GM19025 (cell line): Measurements from ENCODE around the gene PIEZO2.

Source experiments
- ATAC-seq: cut with Tn5 transposase; IDR thresholded peaks from one replicate; pipeline ENCODE4 v1.9.1; 2021; ENCODE audit warnings: mild to moderate bottlenecking, low read depth, moderate library complexity; ENCODE audit not compliant: unreplicated experiment

Gene PIEZO2

GRCh38 chr18:10912790-10913545 is 236.4 kb downstream of the PIEZO2 start:
- no peak for ATAC-seq

GRCh38 chr18:10909724-10910123 is 239.6 kb downstream of the PIEZO2 start:
- no peak for ATAC-seq

- no peak for ATAC-seq
These were observed 240.6 kb downstream of the PIEZO2 start for GRCh38 chr18:10908760-10909159.

- ATAC-seq = no peak
These were observed 241.6 kb downstream of the PIEZO2 start for GRCh38 chr18:10907749-10908148.

GRCh38 chr18:10901329-10901728 is 248.0 kb downstream of the PIEZO2 start:
- ATAC-seq = no peak

- ATAC-seq = no peak
These were observed 248.9 kb downstream of the PIEZO2 start for GRCh38 chr18:10900435-10900834.

GRCh38 chr18:10899481-10899880 is 249.9 kb downstream of the PIEZO2 start:
- ATAC-seq = no peak

- ATAC-seq = no peak
These were observed 250.9 kb downstream of the PIEZO2 start for GRCh38 chr18:10898417-10898974.

- no peak for ATAC-seq
These were observed 252.5 kb downstream of the PIEZO2 start for GRCh38 chr18:10896851-10897250.

- no peak for ATAC-seq
These were observed 253.4 kb downstream of the PIEZO2 start for GRCh38 chr18:10895976-10896375.

- ATAC-seq = no peak
These were observed 254.9 kb downstream of the PIEZO2 start for GRCh38 chr18:10894501-10894900.

GRCh38 chr18:10893761-10894160 is 255.6 kb downstream of the PIEZO2 start:
- ATAC-seq = no peak

GRCh38 chr18:10893196-10893595 is 256.2 kb downstream of the PIEZO2 start:
- no peak for ATAC-seq

GRCh38 chr18:10892786-10893185 is 256.6 kb downstream of the PIEZO2 start:
- ATAC-seq = no peak

GRCh38 chr18:10890022-10890421 is 259.3 kb downstream of the PIEZO2 start:
- ATAC-seq = no peak

- ATAC-seq = peak; percentile 66
These were observed 270.7 kb downstream of the PIEZO2 start for GRCh38 chr18:10878703-10879102.

GRCh38 chr18:10877987-10878386 is 271.4 kb downstream of the PIEZO2 start:
- ATAC-seq = no peak

GRCh38 chr18:10875811-10876210 is 273.6 kb downstream of the PIEZO2 start:
- no peak for ATAC-seq

GRCh38 chr18:10872304-10872703 is 277.1 kb downstream of the PIEZO2 start:
- no peak for ATAC-seq

- ATAC-seq = no peak
These were observed 284.6 kb downstream of the PIEZO2 start for GRCh38 chr18:10864722-10865121.

GRCh38 chr18:10863026-10863425 is 286.3 kb downstream of the PIEZO2 start:
- no peak for ATAC-seq

GRCh38 chr18:10860928-10861327 is 288.4 kb downstream of the PIEZO2 start:
- no peak for ATAC-seq
